Esophagus muscularis mucosa (tissue), 4 donors: ENCODE results near the gene SLC6A19. TPM values are rescaled to one million over a fixed set of nuclear protein-coding genes. Genes with fewer than 3 reads are reported as not detected.

ENCODE experiments used
- DNase-seq: peaks from one replicate; pipeline ENCODE4 v3.0.0-alpha.2; 2017; ENCODE audit errors: extremely low spot score
- H3K27ac ChIP-seq, 4 donors: fragments of 200-600 bp; sonication (generic); replicated peaks in 1 of 4; 1 replicate in 3 of 4; 2 replicates in 1 of 4; pipeline ENCODE4 v1.5.1; 2016 to 2019; ENCODE audit warnings: mild to moderate bottlenecking in 1 of 4
- H3K27me3 ChIP-seq, 4 donors: fragments of 200-600 bp; sonication (generic); one replicate each; pipeline versions ENCODE4 v1.5.1 to v1.6.0; 2016 to 2019
- H3K36me3 ChIP-seq, 4 donors: fragments of 200-600 bp; sonication (generic); one replicate each; pipeline ENCODE4 v1.5.1; 2016 to 2019
- H3K4me1 ChIP-seq, 4 donors: fragments of 200-600 bp; sonication (generic); one replicate each; pipeline ENCODE4 v1.5.1; 2016 to 2019
- H3K4me3 ChIP-seq, 4 donors: fragments of 200-600 bp; sonication (generic); 1 replicate in 2 of 4; 2 replicates in 2 of 4; pipeline ENCODE4 v1.5.1; 2016 to 2019; ENCODE audit warnings: mild to moderate bottlenecking in 4 of 4, moderate library complexity in 1 of 4
- H3K9me3 ChIP-seq, 4 donors: fragments of 200-600 bp; sonication (generic); 1 replicate in 3 of 4; 2 replicates in 1 of 4; pipeline ENCODE4 v1.5.1; 2016 to 2019
- EP300 ChIP-seq: sonication (generic); formaldehyde crosslinking; IDR thresholded peaks from one replicate; pipeline ENCODE4 v1.6.1; 2017; ENCODE audit warnings: antibody characterized with exemption
- POLR2A ChIP-seq: fragments of 450-650 bp; IDR thresholded peaks from one replicate; pipeline ENCODE4 v1.6.1; 2017; ENCODE audit warnings: antibody characterized with exemption, moderate library complexity, mild to moderate bottlenecking, low read depth
- POLR2AphosphoS5 ChIP-seq, 2 donors: sonication (generic); formaldehyde crosslinking; IDR thresholded peaks; one replicate each; pipeline ENCODE4 v1.6.1; 2017; ENCODE audit warnings: antibody characterized with exemption in 2 of 2
- WGBS: methylation state at CpG from one replicate; pipeline ENCODE4 v1.1.5; 2018; 5-methylcytosine and 5-hydroxymethylcytosine counted together
- intact Hi-C: fragments of 100-400 bp; cut with DNase I; formaldehyde crosslinking; loops from one replicate; pipeline ENCODE4 v1.15.1; 2023
- total RNA-seq, 4 donors: library from RNA; depleted of rRNA; stranded (reverse); fragments of >200 nt; gene quantifications; one replicate each; pipeline versions ENCODE4 v1.1.0 to v1.2.1, GENCODE V29; 2016
- TF ChIP-seq, protein P1 (sequence below), 3 experiments: fragments of 200-600 bp in 2 of 3; fragments of 450-650 bp in 1 of 3; sonication (generic) in 2 of 3; IDR thresholded peaks; one replicate each; pipeline ENCODE4 v1.5.1; 2017 to 2019; ENCODE audit warnings: antibody characterized with exemption in 3 of 3, mild to moderate bottlenecking in 2 of 3, moderate library complexity in 1 of 3

The SLC6A19 gene
- total RNA-seq, 4 donors from 2014 or later = not detected

GRCh38 chr5:1245905-1246576, 44.6 kb downstream of the SLC6A19 start:
- no peak for TF ChIP-seq POLR2A
- TF ChIP-seq, protein P1, sequence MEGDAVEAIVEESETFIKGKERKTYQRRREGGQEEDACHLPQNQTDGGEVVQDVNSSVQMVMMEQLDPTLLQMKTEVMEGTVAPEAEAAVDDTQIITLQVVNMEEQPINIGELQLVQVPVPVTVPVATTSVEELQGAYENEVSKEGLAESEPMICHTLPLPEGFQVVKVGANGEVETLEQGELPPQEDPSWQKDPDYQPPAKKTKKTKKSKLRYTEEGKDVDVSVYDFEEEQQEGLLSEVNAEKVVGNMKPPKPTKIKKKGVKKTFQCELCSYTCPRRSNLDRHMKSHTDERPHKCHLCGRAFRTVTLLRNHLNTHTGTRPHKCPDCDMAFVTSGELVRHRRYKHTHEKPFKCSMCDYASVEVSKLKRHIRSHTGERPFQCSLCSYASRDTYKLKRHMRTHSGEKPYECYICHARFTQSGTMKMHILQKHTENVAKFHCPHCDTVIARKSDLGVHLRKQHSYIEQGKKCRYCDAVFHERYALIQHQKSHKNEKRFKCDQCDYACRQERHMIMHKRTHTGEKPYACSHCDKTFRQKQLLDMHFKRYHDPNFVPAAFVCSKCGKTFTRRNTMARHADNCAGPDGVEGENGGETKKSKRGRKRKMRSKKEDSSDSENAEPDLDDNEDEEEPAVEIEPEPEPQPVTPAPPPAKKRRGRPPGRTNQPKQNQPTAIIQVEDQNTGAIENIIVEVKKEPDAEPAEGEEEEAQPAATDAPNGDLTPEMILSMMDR (IDR thresholded peaks at IDR 0.05) = no peak
- TF ChIP-seq EP300 = no peak
- TF ChIP-seq POLR2AphosphoS5 (IDR thresholded peaks at IDR 0.05) = no peak
- DNase-seq = no peak
- intact Hi-C loops = no loop called here
- peaks cover 0 to 81% (median 19%) of the 10 kb centered on the region in 4 donors for H3K27me3 ChIP-seq
- no peak overlapping the region for H3K27ac ChIP-seq
- no peak overlapping the region for H3K4me3 ChIP-seq
- H3K4me1 ChIP-seq = peaks cover 0 to 11% (median 2%) of the 10 kb centered on the region in 4 donors
- no peaks in the 10 kb centered on the region for H3K36me3 ChIP-seq
- WGBS = 28% methylated on average over 25 of the region's 58 CpGs
- no peaks in the 10 kb centered on the region for H3K9me3 ChIP-seq

GRCh38 chr5:1246711-1247431, 45.5 kb downstream of the SLC6A19 start:
- Histone ChIP-seq H3K27ac (no peak overlapping the region), H3K4me3 (no peak overlapping the region), H3K4me1 (peaks cover 0 to 11% (median 2%) of the 10 kb centered on the region in 4 donors), H3K27me3 (peaks cover 0 to 86% (median 19%) of the 10 kb centered on the region in 4 donors), H3K9me3 (no peaks in the 10 kb centered on the region), H3K36me3 (no peaks in the 10 kb centered on the region)
- WGBS = 28% methylated on average over 29 of the region's 43 CpGs
- intact Hi-C loops = no loop called here
- TF ChIP-seq EP300 (no peak), POLR2A (no peak), POLR2AphosphoS5 (IDR thresholded peaks at IDR 0.05) (no peak)
- TF ChIP-seq, protein P1 (IDR thresholded peaks at IDR 0.05) = no peak
- no peak for DNase-seq

- Histone ChIP-seq H3K9me3 (no peaks in the 10 kb centered on the region), H3K4me1 (peaks cover 0 to 11% (median 2%) of the 10 kb centered on the region in 4 donors), H3K4me3 (no peak overlapping the region), H3K27me3 (peaks cover 0 to 90% (median 19%) of the 10 kb centered on the region in 4 donors), H3K36me3 (no peaks in the 10 kb centered on the region), H3K27ac (no peak overlapping the region)
- no peak for TF ChIP-seq POLR2AphosphoS5 (IDR thresholded peaks at IDR 0.05)
- TF ChIP-seq EP300 = no peak
- no peak for TF ChIP-seq POLR2A
- TF ChIP-seq, protein P1 (IDR thresholded peaks at IDR 0.05) = no peak
- DNase-seq = no peak
- intact Hi-C loops = no loop called here
- WGBS = 76% methylated on average over 6 of the region's 6 CpGs
These were observed 46.4 kb downstream of the SLC6A19 start for GRCh38 chr5:1247811-1248210.

GRCh38 chr5:1249366-1250280, 48.2 kb downstream of the SLC6A19 start:
- H3K36me3 ChIP-seq = no peaks in the 10 kb centered on the region
- WGBS = 77% methylated on average over 13 of the region's 29 CpGs
- TF ChIP-seq, protein P1 (IDR thresholded peaks at IDR 0.05) = no peak
- TF ChIP-seq EP300 = no peak
- no peak for TF ChIP-seq POLR2A
- TF ChIP-seq POLR2AphosphoS5 (IDR thresholded peaks at IDR 0.05) = no peak
- H3K27me3 ChIP-seq = peaks cover 0 to 83% (median 19%) of the 10 kb centered on the region in 4 donors
- H3K4me3 ChIP-seq = no peak overlapping the region
- H3K9me3 ChIP-seq = no peaks in the 10 kb centered on the region
- H3K27ac ChIP-seq = no peak overlapping the region
- H3K4me1 ChIP-seq = peaks cover 0 to 11% (median 2%) of the 10 kb centered on the region in 4 donors
- no peak for DNase-seq
- intact Hi-C loops = no loop called here
